Measurements from ENCODE around the gene TBL1XR1.
"Not testable (repeated sequence)": the region's sequence is repeated elsewhere in the genome, so short reads cannot be mapped to it uniquely, and the experiment has no call there.

Gene TBL1XR1

DNA sequence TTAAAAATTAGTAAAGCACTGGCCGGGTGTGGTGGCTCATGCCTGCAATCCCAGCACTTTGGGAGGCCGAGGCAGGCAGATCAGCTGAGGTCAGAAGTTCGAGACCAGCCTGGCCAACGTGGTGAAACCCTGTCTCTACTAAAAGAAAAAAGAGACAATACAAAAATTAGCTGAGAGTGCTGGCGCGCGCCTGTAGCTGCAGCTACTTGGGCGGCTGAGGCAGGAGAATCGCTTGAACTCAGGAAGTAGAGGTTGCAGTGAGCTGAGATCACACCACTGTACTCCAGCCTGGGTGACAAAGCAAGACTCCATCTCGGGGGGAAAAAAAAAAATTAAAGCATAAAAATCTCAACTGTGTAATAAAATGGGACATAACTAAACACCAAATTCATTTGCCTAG, 58.1 kb downstream of the TBL1XR1 start:
- DNase-seq = not testable (repeated sequence)

DNA sequence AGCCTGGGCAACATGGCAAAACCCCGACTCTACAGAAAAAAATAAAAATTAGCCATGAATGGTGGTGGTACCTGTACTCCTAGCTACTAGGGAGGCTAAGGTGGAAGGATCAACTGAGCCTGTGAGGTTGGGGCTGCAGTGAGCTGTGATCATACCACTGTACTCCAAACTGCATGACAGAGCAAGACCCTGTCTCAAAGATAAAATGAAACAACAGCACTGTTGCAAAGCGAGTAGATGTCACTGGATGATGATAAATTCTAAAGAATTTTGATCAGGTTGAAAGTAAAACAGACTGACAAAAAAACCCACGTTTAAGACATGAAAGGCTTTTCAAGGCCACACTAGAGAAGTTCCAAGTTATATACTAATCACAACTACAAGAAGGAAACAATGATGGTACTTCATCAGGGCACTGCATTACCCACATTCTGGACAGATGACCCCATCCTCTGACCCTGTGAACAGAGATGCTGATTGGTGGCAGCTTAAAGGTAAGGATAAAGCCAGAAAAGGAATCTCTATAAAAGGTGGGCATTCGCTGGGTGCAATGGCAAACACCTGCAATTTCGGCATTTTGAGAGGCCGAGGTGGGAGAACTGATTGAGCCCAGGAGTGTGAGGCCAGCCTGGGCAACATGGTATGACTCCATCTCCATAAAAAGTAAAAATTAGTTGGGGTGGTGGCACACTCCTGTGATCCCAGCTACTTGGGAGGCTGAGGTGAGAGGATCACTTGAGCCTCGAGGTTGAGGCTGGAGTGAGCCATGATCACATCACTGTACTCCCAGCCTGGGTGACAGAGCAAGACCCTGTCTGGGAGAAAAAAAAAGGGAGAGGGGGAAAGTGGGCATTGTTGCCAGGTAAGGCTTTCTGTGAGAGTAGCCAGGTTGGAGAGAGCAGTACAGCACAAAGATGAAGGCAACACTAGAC, 59.2 kb downstream of the TBL1XR1 start:
- no peak for DNase-seq

DNA sequence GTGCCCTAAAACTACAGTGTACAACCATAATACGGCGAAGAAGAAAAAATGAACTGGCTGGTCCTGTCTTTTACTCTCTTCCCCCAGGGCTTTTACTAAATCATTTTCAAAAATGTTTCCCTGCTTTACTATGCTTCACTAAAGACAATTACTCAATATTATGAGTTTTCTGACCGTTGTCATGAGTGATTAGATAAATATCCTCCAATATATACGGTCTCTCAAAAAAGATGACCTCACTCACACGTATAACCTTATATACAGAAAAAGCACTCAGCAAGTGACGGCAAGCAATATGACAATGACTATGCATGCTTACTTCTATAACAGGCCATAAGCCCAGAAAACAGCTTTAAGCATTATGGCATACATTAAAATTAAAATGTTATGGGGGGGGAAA, 60.5 kb downstream of the TBL1XR1 start:
- no peak for DNase-seq

DNA sequence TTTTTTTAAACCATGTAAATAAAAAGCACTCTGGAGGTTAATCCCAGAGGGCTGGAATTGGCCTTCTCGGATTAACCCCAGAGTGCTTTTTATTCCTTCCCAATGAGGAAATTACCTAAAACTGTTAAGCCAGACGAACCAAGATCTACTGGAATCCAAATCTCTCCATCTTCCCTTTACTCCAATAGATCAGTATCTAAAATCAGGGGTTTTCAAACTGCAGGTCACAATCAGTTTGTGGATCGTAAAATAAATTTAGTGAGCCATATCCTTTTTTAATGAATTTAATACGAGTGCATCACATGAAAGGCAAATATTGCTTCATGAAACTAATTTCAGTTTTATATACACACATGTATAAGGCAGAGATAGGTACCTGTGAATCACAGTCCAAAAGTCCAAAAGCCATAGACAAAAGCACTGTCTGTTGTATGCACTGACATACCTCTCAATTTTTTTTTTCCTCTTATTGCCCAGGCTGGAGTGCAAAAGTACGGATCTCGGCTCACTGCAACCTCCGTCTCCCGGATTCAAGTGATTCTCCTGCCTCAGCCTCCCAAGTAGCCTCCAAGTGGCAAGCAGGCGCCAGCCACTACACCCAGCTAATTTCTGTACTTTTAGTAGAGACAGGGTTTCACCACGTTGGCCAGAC, 61.3 kb downstream of the TBL1XR1 start:
- DNase-seq = no peak

DNA sequence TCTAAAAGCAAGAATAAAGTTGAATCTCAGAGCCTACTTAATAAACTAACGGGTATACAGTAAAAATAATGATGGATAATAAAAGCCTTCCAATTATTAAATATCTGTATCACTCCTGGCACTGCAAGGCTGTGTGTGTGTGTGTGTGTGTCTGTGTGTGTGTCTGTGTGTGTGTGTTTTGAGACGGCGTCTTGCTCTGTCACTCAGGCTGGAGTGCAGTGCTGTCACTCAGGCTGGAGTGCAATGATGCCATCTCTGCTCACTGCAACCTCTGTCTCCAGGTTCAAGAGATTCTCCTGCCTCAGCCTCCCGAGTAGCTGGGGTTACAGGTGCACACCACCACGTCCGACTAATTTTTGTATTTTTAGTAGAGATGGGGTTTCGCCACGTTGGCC, 62.5 kb downstream of the TBL1XR1 start:
- DNase-seq = no peak

DNA sequence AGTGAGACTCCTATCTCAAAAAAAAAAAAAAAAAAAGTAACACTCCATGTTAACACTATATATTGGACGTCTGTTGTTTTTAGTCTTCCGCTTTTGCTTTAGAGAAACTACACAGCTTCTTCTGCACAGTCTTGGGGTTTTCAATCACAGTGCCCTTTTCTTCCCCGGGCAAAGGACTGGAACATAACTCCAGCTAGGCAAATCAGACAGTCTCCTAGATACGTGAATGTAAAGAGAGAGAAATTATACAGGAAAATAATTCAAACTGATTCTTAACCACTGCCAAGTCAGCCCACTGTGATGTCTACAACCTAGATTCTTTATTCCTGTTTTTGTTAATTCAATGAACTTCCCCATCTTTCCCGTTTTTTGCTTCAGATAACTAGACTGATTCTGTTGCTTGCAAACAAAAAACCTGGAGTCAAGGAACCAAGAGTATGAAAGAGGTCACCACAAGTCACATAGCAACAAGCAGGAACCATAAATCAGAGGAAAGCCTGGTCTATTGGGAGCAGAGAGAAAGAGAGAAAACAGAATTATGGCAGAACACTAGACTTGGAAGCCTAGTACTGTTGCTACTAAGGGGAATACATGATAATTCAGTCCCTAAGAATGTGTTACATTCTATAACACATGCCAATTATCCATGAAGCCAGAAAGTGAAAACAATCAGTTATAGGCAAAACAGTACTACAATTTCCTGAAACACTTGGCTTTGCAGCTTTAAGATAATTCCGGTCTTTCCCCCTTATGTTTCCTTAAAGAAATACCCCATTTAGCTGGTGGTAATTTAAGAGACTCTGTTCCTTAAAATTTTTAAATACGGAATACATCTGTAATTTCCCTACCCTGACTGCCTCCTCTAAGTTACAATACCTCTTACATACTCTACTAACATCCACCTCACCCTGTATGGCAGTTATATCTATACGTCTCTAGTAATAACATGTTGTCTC, 63.1 kb downstream of the TBL1XR1 start:
- DNase-seq = no peak

DNA sequence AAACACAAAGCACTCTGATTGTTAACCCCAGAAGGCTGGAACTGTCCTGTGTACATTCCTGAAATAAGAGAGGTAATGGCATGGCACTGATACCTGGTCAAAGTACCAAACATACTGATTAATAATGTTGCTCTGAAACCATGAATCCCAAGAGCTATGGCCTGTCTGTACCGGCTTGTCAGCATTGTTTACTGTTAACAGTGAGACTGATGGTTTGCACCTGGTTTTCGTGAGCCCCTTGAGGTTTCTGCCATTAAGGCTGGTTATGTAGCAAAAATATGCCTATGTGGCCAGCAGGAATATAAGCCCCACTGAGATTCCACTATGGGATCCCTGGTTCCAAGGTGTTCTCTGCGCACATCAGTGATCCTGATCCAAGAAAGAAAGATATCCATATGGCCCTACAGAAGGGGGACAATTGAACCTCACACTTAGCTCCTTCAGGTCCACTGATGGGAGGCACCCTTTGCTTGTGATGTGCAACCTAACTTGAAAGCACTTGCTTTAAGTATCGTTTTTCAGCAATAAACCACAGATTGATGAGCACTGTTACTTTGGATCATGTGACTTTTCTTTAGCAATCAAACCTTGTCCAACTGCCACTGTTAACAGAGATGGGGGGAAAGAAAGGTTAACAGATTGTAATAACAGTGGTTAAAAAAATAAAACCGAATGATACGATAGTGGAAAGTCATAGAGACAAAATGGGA, 65.2 kb downstream of the TBL1XR1 start:
- DNase-seq = no peak

DNA sequence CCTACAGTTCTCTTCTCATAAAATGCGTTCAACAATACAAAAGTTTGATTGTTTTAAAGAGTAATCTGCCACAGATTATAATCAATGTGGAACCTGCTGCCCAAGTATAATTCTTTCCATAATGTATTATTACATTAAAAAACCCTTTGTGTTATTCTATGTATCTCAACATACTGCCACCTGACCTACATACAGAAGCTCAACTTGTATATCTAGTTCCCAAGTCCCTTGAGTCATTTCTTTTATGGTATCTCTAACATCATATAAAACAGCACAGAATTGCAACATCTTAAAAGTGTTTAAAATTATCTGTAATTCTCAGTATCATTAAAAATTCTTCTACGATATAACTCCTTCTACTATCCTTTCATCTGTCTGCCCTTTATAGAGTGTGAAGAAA, 70.3 kb downstream of the TBL1XR1 start:
- no peak for DNase-seq

DNA sequence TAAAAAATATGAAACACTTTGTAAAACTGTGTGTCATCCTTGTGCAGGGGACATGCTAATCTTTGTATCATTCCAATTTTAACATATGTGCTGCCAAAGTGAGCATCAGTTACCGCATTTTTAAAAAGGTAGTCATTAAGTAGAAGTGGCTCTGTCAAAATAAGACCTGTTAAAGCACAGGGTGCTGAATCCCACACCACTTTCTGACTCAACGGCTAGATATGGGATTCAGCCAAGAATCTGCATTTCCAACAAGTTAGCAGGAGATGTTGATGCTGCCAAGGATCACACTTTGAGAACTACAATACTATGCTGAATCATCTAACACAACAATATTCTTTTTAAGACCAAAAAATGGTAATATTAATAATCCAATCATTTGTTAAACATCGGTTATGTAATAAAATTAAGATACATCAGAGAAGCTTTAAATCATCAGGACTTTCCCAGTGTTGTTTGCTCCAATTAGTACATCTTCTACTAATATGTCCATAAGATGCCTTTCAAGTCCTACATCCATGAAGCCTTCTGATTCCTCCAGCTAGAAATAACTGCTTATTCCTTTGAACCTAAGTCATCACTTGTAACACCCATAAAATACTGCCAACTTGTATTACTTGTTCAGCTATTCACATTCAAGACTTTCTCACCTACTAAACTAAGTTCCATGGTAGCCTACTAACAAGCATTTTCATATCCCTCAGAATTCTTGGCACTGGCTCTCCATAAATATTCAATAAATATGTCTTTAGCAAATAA, 71.1 kb downstream of the TBL1XR1 start:
- no peak for DNase-seq

DNA sequence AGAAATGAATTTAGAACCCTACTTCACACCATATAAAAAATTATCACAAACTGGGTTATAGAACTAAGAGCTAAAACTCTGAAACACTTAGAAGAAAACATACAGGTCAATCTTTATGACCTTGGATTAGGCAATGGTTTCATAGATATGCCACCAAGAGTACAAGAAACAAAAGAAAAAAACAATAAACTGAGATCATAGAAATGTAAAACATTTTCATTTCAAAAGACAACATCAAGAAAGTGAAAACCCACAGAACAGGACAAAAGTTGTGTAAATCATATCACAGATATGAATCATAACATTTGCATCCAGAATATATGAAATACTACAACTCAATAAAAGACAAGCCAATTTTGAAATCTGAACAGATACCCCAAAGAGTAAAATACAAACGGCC, 72.4 kb downstream of the TBL1XR1 start:
- no peak for DNase-seq

DNA sequence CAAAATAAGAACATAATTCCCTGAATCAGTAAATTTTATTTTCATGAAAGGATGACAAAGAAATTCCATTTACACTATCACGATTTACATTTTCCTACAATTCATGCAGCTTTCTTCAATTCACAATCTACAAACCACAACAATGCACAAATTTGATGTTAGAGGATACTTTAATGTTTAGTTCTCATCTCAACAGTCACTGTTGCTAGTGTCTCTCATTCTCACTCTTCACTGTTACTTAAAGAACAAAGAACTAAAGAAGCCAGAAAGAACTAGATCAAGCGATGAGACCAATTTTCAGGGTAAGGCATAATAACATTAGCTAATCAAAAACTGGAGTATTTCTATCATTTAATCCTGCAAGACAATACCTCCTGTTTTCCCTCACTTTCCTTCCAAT, 73.5 kb downstream of the TBL1XR1 start:
- DNase-seq = no peak

DNA sequence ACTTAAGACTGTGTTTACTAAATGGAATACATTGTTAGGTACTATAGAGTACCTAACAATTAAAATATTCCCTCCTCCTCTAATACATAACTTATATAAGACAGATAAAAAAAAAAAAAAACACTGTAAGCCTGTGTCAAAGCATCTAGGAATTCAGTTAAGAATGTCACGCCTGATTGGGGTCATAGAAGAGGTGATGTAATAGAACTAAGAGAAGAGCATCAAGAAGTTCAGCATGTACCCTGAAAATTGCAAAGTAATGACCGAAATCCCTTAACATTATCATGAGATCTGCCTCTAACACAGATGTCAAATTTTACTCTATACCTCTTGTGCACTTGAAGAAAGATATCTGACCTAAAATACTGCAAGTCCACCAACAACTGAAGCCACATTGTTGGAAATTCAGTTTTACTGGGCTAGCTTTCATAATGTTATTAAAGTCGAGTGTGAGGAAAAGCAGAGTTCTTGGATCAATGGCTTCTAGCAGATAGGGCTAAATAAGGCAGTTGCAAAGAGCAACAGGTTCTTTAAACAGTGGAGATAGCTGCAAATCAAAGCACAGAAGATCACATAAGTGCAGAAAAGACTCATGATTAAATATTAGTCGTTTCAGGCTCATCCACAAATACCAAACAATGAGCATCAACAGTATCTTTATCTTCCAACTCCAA, 75.0 kb downstream of the TBL1XR1 start:
- no peak for DNase-seq

DNA sequence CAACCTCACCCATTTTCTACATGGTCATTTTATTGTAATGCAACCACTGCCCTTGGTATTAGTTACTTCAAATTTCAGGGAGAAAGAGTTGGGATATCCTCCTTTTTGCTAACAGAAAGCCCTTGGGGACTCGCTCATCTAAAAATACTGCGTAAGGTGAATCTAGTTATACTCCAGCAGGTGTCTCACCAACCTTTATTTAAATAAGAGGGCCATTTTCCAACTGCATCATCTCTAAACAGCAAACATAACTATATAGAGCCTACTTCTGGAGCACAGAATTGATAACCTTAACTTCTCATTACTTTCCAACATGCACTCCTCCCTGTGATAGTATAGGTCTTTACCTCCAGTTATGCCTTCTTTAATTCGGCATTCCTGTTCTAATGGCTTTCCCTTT, 77.5 kb downstream of the TBL1XR1 start:
- DNase-seq = no peak

DNA sequence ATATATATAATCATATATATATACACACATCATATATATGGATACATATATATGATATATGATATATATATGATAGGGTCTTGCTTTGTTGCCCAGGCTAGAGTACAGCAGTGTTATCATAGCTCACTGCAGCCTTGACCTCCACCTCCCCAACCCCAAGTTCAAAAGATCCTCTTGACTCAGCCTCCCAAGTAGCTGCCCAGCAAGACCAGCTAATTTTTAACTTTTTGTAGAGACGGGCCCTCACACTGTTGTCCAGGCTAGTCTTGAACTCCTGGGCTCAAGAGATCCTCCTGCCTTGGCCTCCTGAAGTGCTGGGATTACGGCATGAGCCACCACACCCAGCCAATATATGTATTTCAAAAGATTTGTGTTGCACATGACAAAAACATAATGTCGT, 83.0 kb downstream of the TBL1XR1 start:
- no peak for DNase-seq

DNA sequence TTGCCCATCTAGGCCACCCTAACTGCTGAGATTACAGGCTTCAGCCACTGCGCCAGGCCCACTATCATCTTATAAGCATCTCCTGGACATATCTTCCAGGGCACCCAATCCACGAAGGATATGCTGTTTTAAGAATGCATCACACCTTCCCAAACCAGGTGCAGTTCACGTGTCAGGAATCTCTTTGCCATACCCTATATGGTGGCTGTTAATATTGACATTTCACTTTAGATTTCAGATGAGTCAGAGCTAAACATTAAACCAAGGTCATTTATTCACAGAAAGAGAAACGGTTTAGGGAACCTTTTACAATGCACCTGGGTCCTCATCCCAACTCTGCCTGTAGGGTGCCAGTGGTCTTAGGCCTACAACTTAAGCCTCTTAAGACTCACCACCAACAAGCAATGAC, 85.7 kb downstream of the TBL1XR1 start:
- DNase-seq = no peak

DNA sequence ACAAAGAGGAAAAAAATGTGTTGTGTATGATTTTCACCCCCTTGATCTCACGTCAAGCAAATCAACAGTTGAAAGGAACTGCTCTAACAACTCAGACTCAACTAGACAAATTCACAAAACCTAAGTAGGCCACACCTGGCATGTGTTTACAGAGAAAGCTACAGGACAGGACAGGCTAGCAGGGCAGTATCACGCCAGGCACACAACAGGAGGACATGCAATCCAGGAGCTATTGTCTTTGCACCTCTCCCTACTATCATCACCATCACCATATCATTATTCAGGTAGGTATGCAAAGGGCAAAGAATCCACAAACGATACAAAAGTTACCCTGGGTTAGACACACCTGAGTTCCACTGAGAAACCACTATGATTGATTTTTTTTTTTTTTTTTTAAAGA, 86.4 kb downstream of the TBL1XR1 start:
- no peak for DNase-seq

DNA sequence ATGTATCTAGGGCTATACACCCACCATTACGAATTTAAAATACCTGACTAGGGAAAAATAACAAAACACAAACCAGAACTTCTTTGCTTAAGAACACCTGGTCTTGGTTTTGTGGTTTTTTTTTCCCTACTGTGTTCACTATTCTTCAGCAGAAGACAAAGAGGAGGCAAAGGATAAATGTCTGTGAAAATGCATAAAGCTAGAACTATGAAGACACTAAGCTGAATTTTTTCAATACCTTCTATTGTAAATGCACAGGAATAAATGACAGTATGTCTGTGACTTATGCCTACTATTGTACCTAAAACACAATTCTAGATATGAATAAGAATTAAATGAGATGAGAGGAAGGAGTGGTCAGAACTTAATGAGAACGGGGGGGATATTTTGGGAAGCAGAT, 86.9 kb downstream of the TBL1XR1 start:
- DNase-seq = no peak

DNA sequence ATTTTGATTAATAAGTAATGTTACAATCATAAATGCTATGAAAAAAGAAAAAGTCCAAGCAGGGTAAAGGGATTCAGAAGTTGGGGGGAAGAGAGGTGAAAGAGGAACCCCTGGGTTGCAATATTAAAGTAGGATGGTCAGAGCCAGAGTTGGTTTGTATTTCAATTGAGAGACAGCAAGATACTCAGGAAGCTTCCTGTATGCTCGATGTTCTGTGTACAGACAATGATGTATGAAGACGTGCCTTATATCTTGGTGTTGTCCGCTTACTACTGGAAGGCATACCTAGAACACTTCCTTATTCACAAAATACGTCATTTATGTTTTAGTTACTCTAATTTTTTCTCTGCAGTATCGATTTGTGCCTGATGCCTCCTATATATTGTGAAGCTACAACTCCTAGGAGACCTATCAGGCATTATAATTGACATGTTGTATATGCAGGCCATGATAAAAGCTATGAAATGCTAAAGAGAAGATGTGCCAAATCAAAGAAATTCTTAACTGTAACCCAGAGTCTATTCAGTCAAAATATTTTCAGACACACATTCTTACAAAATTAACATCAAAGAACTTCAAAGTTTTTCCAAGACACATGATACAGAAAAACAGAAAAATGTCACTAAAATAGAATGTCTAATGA, 87.5 kb downstream of the TBL1XR1 start:
- DNase-seq = no peak

DNA sequence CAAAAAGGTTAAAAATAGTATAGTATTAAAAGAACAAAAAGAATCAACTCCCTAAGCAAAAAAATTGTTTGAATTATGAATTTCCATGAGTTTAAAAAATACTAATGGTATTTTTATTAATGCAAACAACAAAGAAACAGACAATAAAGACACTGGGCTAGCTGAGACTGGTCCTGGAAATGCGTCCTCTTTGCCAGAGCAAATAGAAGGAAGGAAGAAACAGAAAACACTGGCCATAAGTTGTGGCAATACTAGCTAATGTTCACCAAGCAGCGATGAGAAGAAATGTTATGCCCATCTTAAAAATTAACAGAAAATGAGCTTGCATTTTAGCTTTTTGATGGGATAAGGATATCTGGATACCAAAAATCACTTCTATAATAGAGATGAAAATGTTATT, 88.6 kb downstream of the TBL1XR1 start:
- no peak for DNase-seq

DNA sequence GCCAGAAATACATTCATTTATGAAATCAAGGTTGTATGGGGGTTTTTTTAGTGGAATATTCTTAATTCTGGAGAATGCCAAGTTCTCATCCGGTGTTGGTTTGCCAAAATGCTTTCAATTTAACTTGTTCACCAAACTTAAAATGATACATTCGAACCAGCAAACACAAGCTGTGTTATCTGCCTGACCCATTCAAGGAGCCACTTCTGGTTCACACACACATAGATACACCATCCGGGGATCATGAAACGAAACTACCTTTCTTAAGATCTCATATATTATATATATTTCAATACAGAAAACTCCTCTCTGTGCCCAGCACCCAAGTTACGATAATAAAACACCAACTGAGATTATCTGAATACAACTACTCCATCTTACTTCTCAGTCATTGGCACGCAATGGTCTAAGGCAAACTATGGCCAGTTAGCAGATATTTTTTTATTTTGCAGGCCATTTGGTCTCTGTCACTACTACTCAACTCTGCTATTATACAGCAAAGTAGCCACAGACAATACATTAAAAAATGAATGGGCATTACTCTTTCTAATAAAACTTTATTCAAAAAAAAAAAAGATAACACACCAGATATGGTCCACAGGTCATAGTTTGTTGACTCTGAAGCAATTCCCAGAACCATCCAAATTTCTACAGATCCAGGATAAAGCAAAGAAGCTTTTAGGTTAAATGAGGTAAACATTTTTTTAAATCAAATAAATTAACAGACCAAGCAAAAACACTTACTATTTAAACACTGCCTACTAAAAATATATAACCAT, 89.6 kb downstream of the TBL1XR1 start:
- DNase-seq = no peak

Data from activated CD4-positive, CD25-positive, alpha-beta regulatory T cell (primary cell).